Right atrium auricular region (tissue), 2 donors: ENCODE data around the gene EFCAB12. TPM values are rescaled to one million over a fixed set of nuclear protein-coding genes. Genes with fewer than 3 reads are reported as not detected.
"Not testable (repeated sequence)": the region's sequence is repeated elsewhere in the genome, so short reads cannot be mapped to it uniquely, and the experiment has no call there.

ENCODE experiments used
- DNase-seq: peaks from one replicate; pipeline ENCODE4 v3.0.0-alpha.2; 2019; ENCODE audit warnings: low spot score
- H3K27ac ChIP-seq, 2 donors: fragments of 200-600 bp; sonication (generic); 1 replicate in 1 of 2; 2 replicates in 1 of 2; pipeline ENCODE4 v1.5.1; 2016 to 2019
- H3K27me3 ChIP-seq, 2 donors: fragments of 200-600 bp; sonication (generic); one replicate each; pipeline versions ENCODE4 v1.5.1 to v1.6.0; 2017 to 2019
- H3K36me3 ChIP-seq: fragments of 200-600 bp; sonication (generic); one replicate; pipeline ENCODE4 v1.5.1; 2016
- H3K4me1 ChIP-seq, 2 donors: fragments of 200-600 bp; sonication (generic); one replicate each; pipeline versions ENCODE4 v1.5.1 to v1.6.0; 2017 to 2019
- H3K4me3 ChIP-seq, 2 donors: fragments of 200-600 bp; sonication (generic); 1 replicate in 1 of 2; 2 replicates in 1 of 2; pipeline ENCODE4 v1.5.1; 2017 to 2019; ENCODE audit warnings: mild to moderate bottlenecking in 1 of 2, moderate library complexity in 1 of 2
- H3K9me3 ChIP-seq, 2 donors: fragments of 200-600 bp; sonication (generic); one replicate each; pipeline ENCODE4 v1.5.1; 2019
- total RNA-seq, 2 donors: library from RNA; depleted of rRNA; stranded (reverse); fragments of >200 nt; gene quantifications; one replicate each; pipeline ENCODE4 v1.1.0, GENCODE V29; 2016
- TF ChIP-seq, protein P1 (sequence below), 2 donors: fragments of 200-600 bp; sonication (generic); IDR thresholded peaks; one replicate each; pipeline ENCODE4 v1.5.1; 2019; ENCODE audit warnings: antibody characterized with exemption in 2 of 2

Gene EFCAB12
- total RNA-seq, 2 donors from 2014 or later, result 0.28 TPM; not detected in 1

- peak overlapping the region; percentile 80 to 89 for H3K27ac ChIP-seq
Measured at GRCh38 chr3:129415378-129415777, 13.1 kb downstream of the EFCAB12 start.

DNA sequence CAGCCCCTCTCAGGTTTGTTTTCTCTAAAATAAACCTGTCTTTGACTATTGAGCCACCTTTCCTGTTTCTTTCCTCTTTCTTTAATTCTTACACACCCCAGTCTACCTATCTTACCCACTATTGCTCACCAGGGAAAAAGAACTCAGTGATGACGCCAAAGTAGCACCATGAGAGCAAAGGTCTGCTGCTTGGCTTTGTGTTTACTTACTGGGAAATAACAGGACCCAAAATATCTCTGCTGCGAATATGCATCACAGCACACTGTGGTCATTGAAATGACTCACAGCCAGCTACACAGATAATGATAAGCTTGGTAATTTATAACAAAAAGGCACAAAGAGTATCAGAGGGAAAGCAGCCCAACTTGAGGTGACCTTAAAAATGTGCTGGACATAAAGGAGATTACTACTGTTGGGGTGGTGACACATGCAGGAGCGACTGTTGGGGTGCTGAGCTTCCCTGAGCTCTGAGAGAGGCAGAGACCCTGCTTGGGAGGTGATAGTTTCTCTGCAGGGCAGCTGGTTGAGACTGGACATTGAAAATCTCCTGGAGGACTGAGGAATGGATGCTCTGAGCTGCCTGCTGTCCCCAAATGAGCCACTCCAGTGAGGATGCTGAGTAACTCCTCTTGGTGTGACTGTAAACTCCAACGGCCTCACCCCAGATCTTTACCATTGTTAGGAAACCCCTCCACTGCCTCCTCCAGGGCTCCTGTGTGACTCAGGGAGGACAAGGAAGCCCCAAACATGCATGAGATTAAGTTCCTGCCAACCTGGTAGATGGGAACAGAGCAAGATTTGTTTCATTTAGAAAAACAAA lies 14.5 kb downstream of the EFCAB12 start:
- Histone ChIP-seq H3K4me3 (no peak overlapping the region), H3K36me3 (no peaks in the 10 kb centered on the region), H3K9me3 (no peaks in the 10 kb centered on the region), H3K4me1 (peaks cover 0 to 40% of the 10 kb centered on the region in 2 donors), H3K27ac (peak overlapping the region; percentile 80 to 89), H3K27me3 (no peaks in the 10 kb centered on the region)
- TF ChIP-seq, protein P1, sequence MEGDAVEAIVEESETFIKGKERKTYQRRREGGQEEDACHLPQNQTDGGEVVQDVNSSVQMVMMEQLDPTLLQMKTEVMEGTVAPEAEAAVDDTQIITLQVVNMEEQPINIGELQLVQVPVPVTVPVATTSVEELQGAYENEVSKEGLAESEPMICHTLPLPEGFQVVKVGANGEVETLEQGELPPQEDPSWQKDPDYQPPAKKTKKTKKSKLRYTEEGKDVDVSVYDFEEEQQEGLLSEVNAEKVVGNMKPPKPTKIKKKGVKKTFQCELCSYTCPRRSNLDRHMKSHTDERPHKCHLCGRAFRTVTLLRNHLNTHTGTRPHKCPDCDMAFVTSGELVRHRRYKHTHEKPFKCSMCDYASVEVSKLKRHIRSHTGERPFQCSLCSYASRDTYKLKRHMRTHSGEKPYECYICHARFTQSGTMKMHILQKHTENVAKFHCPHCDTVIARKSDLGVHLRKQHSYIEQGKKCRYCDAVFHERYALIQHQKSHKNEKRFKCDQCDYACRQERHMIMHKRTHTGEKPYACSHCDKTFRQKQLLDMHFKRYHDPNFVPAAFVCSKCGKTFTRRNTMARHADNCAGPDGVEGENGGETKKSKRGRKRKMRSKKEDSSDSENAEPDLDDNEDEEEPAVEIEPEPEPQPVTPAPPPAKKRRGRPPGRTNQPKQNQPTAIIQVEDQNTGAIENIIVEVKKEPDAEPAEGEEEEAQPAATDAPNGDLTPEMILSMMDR (IDR thresholded peaks at IDR 0.05), result no peak
- DNase-seq, result no peak

More at GRCh38 chr3:129415378-129415777, 13.1 kb downstream of the EFCAB12 start:
- Histone ChIP-seq H3K36me3 (no peaks in the 10 kb centered on the region), H3K9me3 (no peaks in the 10 kb centered on the region), H3K27me3 (no peaks in the 10 kb centered on the region), H3K4me3 (no peak overlapping the region), H3K4me1 (peaks cover 0 to 40% of the 10 kb centered on the region in 2 donors)
- DNase-seq, result no peak
- TF ChIP-seq, protein P1 (IDR thresholded peaks at IDR 0.05), result no peak

DNA sequence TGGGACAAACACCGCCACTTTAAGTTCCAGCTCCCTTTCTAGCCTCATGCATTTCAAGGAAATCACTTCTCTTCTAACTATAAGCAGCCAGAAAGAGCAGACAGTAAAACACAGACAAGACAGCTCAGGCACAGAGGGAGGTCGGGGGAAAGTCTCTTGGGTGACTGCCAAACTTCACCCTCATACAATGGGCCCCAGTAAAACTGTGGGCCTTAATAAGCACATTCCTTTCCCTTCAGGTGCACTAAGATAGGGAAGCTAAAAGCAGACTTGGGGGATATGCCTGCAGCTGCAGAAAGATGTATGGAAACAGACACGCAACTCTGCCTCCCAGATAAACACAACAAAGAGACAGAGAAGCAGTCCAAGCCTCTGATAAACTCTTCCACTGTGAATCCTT lies 15.2 kb downstream of the EFCAB12 start:
- H3K9me3 ChIP-seq, H3K36me3 ChIP-seq, H3K4me3 ChIP-seq, H3K27me3 ChIP-seq, DNase-seq: not testable (repeated sequence)
- Histone ChIP-seq H3K4me1 (peaks cover 0 to 40% of the 10 kb centered on the region in 2 donors), H3K27ac (peak overlapping the region; percentile 80 to 89)

DNA sequence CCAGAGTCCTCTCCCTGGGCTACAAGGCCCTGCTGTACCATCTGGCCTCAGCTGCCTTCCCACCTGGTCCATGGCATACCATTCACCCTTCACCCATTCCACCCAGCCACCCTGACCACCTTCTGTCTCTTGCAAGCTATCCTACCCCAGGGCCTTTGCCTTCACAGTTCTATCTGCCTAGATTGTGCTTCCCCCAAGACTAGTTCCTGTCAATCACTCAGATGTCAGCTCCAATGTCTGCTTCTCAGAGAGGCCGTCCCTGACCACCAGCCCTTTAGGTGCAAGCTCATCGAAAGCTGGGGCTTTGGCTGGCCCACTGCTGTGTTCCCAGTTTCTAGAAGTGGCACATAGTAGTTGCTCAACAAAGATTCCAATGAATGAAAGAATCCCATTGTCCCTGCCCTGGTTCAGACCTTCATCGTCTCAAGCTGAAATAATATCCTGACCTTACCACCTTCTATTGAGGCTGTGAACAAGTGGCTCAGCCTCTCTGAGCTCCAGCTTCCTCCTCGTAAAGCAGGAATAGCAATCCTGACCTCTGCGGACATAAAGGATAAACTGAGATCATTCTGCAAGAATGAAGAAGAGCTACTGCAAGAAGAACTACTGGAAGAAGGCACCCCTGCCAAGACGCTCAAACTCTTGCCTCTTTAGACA lies 15.8 kb downstream of the EFCAB12 start:
- TF ChIP-seq, protein P1 (IDR thresholded peaks at IDR 0.05), result no peak
- H3K27ac ChIP-seq, result peak overlapping the region; percentile 80 to 89
- H3K4me1 ChIP-seq, result peaks cover 0 to 35% of the 10 kb centered on the region in 2 donors
- H3K27me3 ChIP-seq, result no peaks in the 10 kb centered on the region
- no peak overlapping the region for H3K4me3 ChIP-seq
- DNase-seq, result no peak
- H3K9me3 ChIP-seq, result no peaks in the 10 kb centered on the region
- H3K36me3 ChIP-seq, result no peaks in the 10 kb centered on the region

DNA sequence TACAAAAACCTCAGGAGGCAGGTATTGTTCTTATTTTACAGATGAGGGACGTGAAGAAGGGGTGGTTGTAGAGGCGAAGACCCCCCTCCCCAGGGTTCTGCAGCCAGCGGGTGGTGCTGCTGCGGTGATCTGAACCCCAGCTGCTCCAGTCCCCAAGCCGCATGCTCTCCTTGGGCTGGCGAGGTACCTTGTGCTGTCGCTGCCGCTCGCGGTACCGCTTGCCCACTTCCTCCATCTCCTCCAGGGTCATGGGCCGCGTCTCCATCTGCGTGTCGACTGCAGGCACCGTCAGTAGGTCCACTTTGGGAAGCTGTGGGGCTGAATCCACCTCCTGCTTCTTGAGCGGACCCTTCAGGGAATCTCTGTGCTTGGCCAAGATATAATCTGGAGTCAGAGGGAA lies 17.5 kb downstream of the EFCAB12 start:
- TF ChIP-seq, protein P1 (IDR thresholded peaks at IDR 0.05), result no peak
- Histone ChIP-seq H3K36me3 (no peaks in the 10 kb centered on the region), H3K4me3 (no peak overlapping the region), H3K9me3 (no peaks in the 10 kb centered on the region), H3K4me1 (peaks cover 0 to 30% of the 10 kb centered on the region in 2 donors), H3K27me3 (no peaks in the 10 kb centered on the region), H3K27ac (no peak overlapping the region)
- DNase-seq, result no peak

- Histone ChIP-seq H3K4me1 (peaks cover 0 to 24% of the 10 kb centered on the region in 2 donors), H3K27ac (no peak overlapping the region), H3K27me3 (no peaks in the 10 kb centered on the region), H3K36me3 (no peaks in the 10 kb centered on the region), H3K9me3 (no peaks in the 10 kb centered on the region), H3K4me3 (no peak overlapping the region)
- TF ChIP-seq, protein P1 (IDR thresholded peaks at IDR 0.05), result no peak
- DNase-seq, result no peak
Measured at GRCh38 chr3:129409541-129409940, 18.9 kb downstream of the EFCAB12 start.
